Upper lobe of left lung (tissue), 6 donors: Measurements from ENCODE around the gene PYGO2. TPM values are rescaled to one million over a fixed set of nuclear protein-coding genes. Genes with fewer than 3 reads are reported as not detected.
A peak's percentile ranks its signal among the peaks of the same experiment; 100 is the strongest.

Source experiments
- ATAC-seq, 2 donors: fragments of 200-7000 bp; cut with Tn5 transposase; one replicate each; pipeline ENCODE4 v1.9.1; 2022; ENCODE audit warnings: mild to moderate bottlenecking in 2 of 2, moderate library complexity in 2 of 2; ENCODE audit not compliant: low FRiP score in 2 of 2
- DNase-seq, 2 donors: peaks; one replicate each; pipeline ENCODE4 v3.0.0-alpha.2; 2019 to 2020
- H3K27ac ChIP-seq, 4 donors: fragments of 200-600 bp; sonication (generic); one replicate each; pipeline ENCODE4 v1.5.1; 2016 to 2019
- H3K27me3 ChIP-seq, 4 donors: fragments of 200-600 bp; sonication (generic); one replicate each; pipeline ENCODE4 v1.5.1; 2017 to 2019
- H3K36me3 ChIP-seq, 4 donors: fragments of 200-600 bp; sonication (generic); one replicate each; pipeline ENCODE4 v1.5.1; 2016 to 2019
- H3K4me1 ChIP-seq, 4 donors: fragments of 200-600 bp; sonication (generic); one replicate each; pipeline ENCODE4 v1.5.1; 2018 to 2019
- H3K4me3 ChIP-seq, 4 donors: fragments of 200-600 bp; sonication (generic); one replicate each; pipeline ENCODE4 v1.5.1; 2017 to 2019; ENCODE audit warnings: mild to moderate bottlenecking in 2 of 4, moderate library complexity in 1 of 4
- H3K9me3 ChIP-seq, 4 donors: fragments of 200-600 bp; sonication (generic); one replicate each; pipeline ENCODE4 v1.5.1; 2018 to 2019
- EP300 ChIP-seq, 4 donors: sonication (generic); formaldehyde crosslinking; IDR thresholded peaks; one replicate each; pipeline ENCODE4 v1.5.1; 2017; ENCODE audit warnings: antibody characterized with exemption in 4 of 4, control low read depth in 2 of 4
- POLR2A ChIP-seq, 4 donors: fragments of 450-650 bp; IDR thresholded peaks; one replicate each; pipeline ENCODE4 v1.5.1; 2016 to 2017; ENCODE audit warnings: antibody characterized with exemption in 4 of 4, mild to moderate bottlenecking in 2 of 4
- POLR2AphosphoS5 ChIP-seq, 2 donors: sonication (generic); formaldehyde crosslinking; IDR thresholded peaks; one replicate each; pipeline ENCODE4 v1.5.1; 2017; ENCODE audit warnings: antibody characterized with exemption in 2 of 2
- WGBS, 2 donors: methylation state at CpG; one replicate each; pipeline ENCODE4 v1.1.5; 2017 to 2018; 5-methylcytosine and 5-hydroxymethylcytosine counted together
- total RNA-seq, 6 donors: library from RNA; depleted of rRNA in 4 of 6; stranded (reverse); fragments of >200 nt in 4 of 6; gene quantifications; one replicate each; pipeline versions ENCODE4 v1.1.0 to v1.2.1, GENCODE V29; 2016 to 2021
- TF ChIP-seq, protein P1 (sequence below), 6 experiments: fragments of 450-650 bp in 4 of 6; fragments of 200-600 bp in 2 of 6; sonication (generic) in 2 of 6; IDR thresholded peaks; one replicate each; pipeline ENCODE4 v1.5.1; 2016 to 2019; ENCODE audit warnings: antibody characterized with exemption in 6 of 6
- donor health status: DM: no; HTN: no; CAD: no; lungs with moderate emphysema.
- donor health status: DM: no; HTN: yes; CAD: no; lungs with severe emphysema.

The PYGO2 gene
- total RNA-seq, 6 donors from 2014 or later: 20.1 to 41.9 (median 27.5) TPM

DNA sequence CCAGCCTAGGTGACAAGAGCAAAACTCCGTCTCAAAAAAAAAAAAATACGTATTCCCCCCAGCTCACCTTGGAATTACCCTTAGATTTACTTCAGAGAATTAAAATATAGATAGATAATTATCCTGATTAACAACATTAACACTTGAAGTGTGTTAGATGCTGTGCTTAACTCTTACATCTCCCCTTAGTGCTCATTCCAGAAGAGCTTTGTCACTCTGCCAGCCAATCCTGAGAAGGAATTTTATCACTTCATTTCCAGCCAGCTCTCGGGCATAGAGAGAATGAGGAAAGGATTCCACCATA lies 10.6 kb upstream of the PYGO2 start:
- peak overlapping the region in 2 of 4 donors; percentile 11 to 61 for H3K4me3 ChIP-seq
- peak overlapping the region; percentile 97 to 99 (median 98) for H3K27ac ChIP-seq
- no peaks in the 10 kb centered on the region for H3K9me3 ChIP-seq
- H3K4me1 ChIP-seq: peaks cover 50 to 68% (median 64%) of the 10 kb centered on the region in 4 donors
- H3K27me3 ChIP-seq: no peaks in the 10 kb centered on the region
- no peak for ATAC-seq
- DNase-seq: no peak
- H3K36me3 ChIP-seq: peaks cover 3 to 23% (median 16%) of the 10 kb centered on the region in 4 donors
- 45 to 64% methylated on average over 3 of the region's 3 CpGs for WGBS, 2 donors
- TF ChIP-seq, protein P1, sequence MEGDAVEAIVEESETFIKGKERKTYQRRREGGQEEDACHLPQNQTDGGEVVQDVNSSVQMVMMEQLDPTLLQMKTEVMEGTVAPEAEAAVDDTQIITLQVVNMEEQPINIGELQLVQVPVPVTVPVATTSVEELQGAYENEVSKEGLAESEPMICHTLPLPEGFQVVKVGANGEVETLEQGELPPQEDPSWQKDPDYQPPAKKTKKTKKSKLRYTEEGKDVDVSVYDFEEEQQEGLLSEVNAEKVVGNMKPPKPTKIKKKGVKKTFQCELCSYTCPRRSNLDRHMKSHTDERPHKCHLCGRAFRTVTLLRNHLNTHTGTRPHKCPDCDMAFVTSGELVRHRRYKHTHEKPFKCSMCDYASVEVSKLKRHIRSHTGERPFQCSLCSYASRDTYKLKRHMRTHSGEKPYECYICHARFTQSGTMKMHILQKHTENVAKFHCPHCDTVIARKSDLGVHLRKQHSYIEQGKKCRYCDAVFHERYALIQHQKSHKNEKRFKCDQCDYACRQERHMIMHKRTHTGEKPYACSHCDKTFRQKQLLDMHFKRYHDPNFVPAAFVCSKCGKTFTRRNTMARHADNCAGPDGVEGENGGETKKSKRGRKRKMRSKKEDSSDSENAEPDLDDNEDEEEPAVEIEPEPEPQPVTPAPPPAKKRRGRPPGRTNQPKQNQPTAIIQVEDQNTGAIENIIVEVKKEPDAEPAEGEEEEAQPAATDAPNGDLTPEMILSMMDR (IDR thresholded peaks at IDR 0.05): no peak
- TF ChIP-seq POLR2AphosphoS5 (IDR thresholded peaks at IDR 0.05) (no peak), EP300 (IDR thresholded peaks at IDR 0.05) (no peak), POLR2A (IDR thresholded peaks at IDR 0.05) (peak in 1 of 4 donors; percentile 28)

DNA sequence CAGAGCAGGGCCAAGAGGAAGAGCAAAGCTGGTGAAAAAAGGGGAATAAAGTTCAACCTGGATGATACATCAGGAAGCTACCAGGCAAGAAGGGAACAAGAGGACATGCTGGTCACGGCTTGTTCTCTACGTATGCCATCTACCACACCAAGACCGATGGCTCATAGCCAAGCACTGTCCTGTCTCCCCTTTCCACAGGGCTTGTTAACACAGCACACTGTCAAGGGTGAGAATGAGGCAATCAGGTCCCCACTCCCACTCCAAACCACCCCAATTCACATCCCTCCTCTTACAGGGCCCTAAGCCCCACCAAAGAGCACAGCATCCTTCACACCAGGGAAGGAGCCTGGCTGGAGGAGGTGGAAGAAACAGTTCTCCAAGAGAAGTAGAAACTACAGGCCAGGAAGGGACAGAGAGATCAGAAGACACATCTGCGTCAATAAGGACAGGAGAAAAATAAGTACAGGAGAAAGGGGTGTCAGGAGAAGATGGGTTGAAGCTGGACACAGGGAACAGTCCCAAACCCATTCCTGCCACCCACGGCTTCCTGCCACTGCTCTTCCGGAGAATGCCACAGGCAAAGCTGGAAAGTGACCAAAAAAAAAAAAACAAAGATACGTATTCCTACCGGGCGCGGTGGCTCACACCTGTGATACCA lies 9.9 kb upstream of the PYGO2 start:
- Histone ChIP-seq H3K27me3 (no peaks in the 10 kb centered on the region), H3K36me3 (peaks cover 9 to 30% (median 21%) of the 10 kb centered on the region in 4 donors), H3K9me3 (no peaks in the 10 kb centered on the region), H3K27ac (peak overlapping the region; percentile 97 to 99 (median 98)), H3K4me1 (peaks cover 50 to 66% (median 64%) of the 10 kb centered on the region in 4 donors), H3K4me3 (peak overlapping the region in 3 of 4 donors; percentile 25 to 61 (median 31))
- DNase-seq: peak in 1 of 2 donors; percentile 68
- WGBS, 2 donors: 34 to 44% methylated on average over 10 of the region's 10 CpGs
- no peak for TF ChIP-seq POLR2A (IDR thresholded peaks at IDR 0.05)
- peak in 1 of 4 donors; percentile 16 for TF ChIP-seq EP300 (IDR thresholded peaks at IDR 0.05)
- no peak for TF ChIP-seq POLR2AphosphoS5 (IDR thresholded peaks at IDR 0.05)
- no peak for ATAC-seq

DNA sequence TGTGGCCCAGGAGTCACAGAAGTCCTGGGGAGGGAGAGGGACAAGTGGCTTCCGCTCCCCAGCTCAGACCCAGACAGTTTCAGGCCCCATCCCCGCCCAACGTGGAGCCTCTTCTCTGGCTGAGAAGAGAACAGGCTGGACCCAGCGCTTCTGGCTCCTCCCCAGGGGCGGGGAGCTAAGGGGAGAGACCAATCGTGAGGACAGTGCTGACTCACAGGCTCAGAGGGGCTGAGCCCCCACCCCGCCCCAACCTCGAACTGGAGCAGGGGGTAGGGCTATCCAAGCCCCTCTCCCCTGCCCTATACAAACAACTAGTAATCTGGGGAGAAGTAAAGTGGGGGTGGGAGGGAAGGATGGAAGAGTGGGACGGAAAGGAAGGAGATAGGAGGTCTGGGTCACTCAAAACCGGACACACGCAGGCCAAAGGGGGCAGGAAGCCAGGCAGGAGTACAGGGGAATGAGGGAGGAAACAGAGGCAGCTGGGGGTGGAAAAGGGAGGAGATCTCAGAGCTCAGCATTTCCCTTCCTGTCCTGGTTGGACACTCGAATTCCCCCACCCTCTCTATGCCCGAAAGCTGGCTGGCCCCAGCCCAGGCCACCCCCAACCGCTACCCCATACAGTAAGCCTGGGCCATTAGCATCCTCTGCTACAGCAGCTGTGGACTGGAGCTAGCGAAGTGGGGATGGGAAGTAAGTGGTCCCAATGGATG lies 9.2 kb upstream of the PYGO2 start, which contains the start of gene SHC1:
TSS of gene SHC1 (minus strand) at position 117 of the 710 bp plus-strand sequence. CDS start 221 bp downstream, outside the sequence.
- Histone ChIP-seq H3K36me3 (peaks cover 15 to 37% (median 28%) of the 10 kb centered on the region in 4 donors), H3K9me3 (no peaks in the 10 kb centered on the region), H3K4me3 (peak within 1 kb of the TSS; percentile 25 to 61 (median 36)), H3K27me3 (no peaks in the 10 kb centered on the region), H3K4me1 (peaks cover 46 to 63% (median 58%) of the 10 kb centered on the region in 4 donors), H3K27ac (peak within 1 kb of the TSS; percentile 97 to 99 (median 98))
- 20 to 22% methylated on average over 11 to 15 of the region's 15 CpGs for WGBS, 2 donors
- TF ChIP-seq, protein P1 (IDR thresholded peaks at IDR 0.05): no peak
- TF ChIP-seq POLR2AphosphoS5 (IDR thresholded peaks at IDR 0.05) (peak; percentile 83 to 96), POLR2A (IDR thresholded peaks at IDR 0.05) (peak in 3 of 4 donors; percentile 39 to 87 (median 77)), EP300 (IDR thresholded peaks at IDR 0.05) (no peak)
- peak; percentile 70 to 71 for ATAC-seq
- peak; percentile 84 to 94 for DNase-seq

DNA sequence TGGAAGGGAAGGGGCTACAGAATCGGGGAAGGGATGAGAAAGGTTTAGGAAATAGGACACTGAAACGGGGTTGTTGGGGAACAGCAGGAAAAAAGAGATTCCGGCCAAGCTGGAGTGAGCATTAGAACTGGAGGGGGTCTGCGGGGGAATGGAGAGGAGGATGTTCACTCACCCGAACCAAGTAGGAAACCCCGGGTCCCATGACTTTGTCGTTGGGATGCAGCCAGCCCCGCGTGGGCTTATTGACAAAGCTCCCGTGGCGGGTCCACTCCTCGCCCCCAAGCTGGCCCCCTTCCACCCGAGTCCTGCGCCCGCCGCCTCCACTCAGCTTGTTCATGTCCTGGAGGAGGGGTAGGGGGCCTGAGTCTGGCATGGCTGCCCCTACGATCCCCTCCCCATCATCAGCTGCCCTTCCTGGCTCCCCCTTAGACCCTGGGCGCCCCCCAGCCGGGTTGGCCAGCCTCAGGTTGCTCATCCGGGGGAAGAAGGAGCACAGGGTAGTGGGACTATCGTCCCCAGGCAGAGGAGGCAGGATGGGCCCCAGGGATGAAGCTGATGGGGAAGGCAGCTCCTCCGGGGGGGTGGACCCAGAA lies 8.4 kb upstream of the PYGO2 start:
- Histone ChIP-seq H3K27ac (peak overlapping the region; percentile 97 to 99 (median 98)), H3K4me3 (peak overlapping the region; percentile 25 to 61 (median 36)), H3K27me3 (no peaks in the 10 kb centered on the region), H3K9me3 (no peaks in the 10 kb centered on the region), H3K36me3 (peaks cover 22 to 45% (median 36%) of the 10 kb centered on the region in 4 donors), H3K4me1 (peaks cover 46 to 63% (median 58%) of the 10 kb centered on the region in 4 donors)
- TF ChIP-seq, protein P1 (IDR thresholded peaks at IDR 0.05): no peak
- WGBS, 2 donors: 32 to 33% methylated on average over 16 to 21 of the region's 22 CpGs
- DNase-seq: peak in 1 of 2 donors; percentile 80
- no peak for ATAC-seq

DNA sequence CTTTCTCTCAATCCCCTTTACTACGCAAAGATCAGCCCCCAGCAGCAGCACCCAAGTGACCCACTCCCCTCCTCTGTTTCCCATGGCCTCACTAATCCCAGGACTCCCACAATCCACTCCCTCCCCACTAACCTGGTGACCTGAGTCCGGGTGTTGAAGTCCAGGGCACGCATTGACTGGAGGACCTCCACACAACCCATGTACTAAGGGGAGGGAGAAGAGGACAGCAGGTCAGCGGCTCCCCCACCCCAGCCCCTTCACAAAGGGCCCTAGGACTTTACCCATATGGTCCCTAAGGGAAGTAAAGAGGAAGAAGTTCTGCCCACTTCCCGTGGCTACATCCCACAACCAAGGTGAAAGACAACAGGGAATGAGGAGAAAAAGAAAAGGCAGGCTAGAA lies 7.7 kb upstream of the PYGO2 start:
- peaks cover 22 to 52% (median 43%) of the 10 kb centered on the region in 4 donors for H3K36me3 ChIP-seq
- 69 to 72% methylated on average over 5 of the region's 5 CpGs for WGBS, 2 donors
- ATAC-seq: no peak
- DNase-seq: no peak
- no peaks in the 10 kb centered on the region for H3K9me3 ChIP-seq
- no peak for TF ChIP-seq POLR2A (IDR thresholded peaks at IDR 0.05)
- peaks cover 46 to 63% (median 58%) of the 10 kb centered on the region in 4 donors for H3K4me1 ChIP-seq
- peak overlapping the region in 1 of 4 donors; percentile 61 for H3K4me3 ChIP-seq
- no peaks in the 10 kb centered on the region for H3K27me3 ChIP-seq
- peak overlapping the region; percentile 97 to 99 (median 98) for H3K27ac ChIP-seq
